Fibroblast of pulmonary artery (primary cell): Measurements from ENCODE around the gene FOXF2.

Experiments
- DNase-seq: peaks from one replicate; pipeline ENCODE4 v3.0.0-alpha.2; 2010; ENCODE audit warnings: low read depth
- H3K4me3 ChIP-seq: replicated peaks from 2 replicates; pipeline ENCODE4 v1.5.1; 2011; ENCODE audit warnings: low read depth, mild to moderate bottlenecking, control low read depth, low read length, moderate library complexity
- TF ChIP-seq, protein P1 (sequence below): IDR thresholded peaks from 2 replicates; pipeline ENCODE4 v1.5.1; 2011; ENCODE audit warnings: mild to moderate bottlenecking, control low read depth, low read length, inconsistent platforms; ENCODE audit errors: missing control alignments

FOXF2 gene

GRCh38 chr6:1389369-1390132, at the start of gene FOXF2:
TSS of gene FOXF2 (plus strand) at chr6:1389576. CDS start at chr6:1389948, 372 bp downstream.
- TF ChIP-seq, protein P1, sequence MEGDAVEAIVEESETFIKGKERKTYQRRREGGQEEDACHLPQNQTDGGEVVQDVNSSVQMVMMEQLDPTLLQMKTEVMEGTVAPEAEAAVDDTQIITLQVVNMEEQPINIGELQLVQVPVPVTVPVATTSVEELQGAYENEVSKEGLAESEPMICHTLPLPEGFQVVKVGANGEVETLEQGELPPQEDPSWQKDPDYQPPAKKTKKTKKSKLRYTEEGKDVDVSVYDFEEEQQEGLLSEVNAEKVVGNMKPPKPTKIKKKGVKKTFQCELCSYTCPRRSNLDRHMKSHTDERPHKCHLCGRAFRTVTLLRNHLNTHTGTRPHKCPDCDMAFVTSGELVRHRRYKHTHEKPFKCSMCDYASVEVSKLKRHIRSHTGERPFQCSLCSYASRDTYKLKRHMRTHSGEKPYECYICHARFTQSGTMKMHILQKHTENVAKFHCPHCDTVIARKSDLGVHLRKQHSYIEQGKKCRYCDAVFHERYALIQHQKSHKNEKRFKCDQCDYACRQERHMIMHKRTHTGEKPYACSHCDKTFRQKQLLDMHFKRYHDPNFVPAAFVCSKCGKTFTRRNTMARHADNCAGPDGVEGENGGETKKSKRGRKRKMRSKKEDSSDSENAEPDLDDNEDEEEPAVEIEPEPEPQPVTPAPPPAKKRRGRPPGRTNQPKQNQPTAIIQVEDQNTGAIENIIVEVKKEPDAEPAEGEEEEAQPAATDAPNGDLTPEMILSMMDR, result no peak
- DNase-seq, result no peak
- H3K4me3 ChIP-seq, result peak within 1 kb of the TSS; percentile 19

GRCh38 chr6:1346101-1346500, 43.3 kb upstream of the FOXF2 start:
- no peak overlapping the region for H3K4me3 ChIP-seq
- no peak for DNase-seq
- TF ChIP-seq, protein P1, result no peak

DNA sequence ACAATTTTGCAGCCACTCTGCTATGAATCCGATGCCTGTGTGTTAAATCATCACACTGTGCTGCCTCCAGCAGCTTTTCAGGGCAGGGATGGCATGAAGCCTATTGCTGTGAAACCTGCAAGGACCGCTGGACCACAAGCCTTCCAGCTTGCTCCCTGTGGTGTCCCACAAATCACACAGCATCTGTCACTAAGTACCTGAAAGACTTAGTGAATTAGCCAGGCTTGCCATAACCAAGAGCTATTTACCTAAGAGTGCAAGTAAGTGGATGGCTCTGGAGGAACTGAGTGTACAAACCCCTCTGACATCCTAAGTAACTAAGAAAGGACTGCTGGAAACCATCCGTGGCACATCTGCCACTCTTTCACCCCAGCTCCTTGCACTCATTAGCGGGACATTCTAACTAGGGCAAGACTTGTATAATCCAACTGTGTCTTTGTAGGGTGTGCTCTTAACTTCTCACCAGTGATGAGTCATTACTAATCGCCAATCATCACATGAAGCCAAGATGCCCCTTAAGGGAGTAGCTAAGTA, 42.8 kb upstream of the FOXF2 start:
- TF ChIP-seq, protein P1, result no peak
- DNase-seq, result no peak
- no peak overlapping the region for H3K4me3 ChIP-seq

GRCh38 chr6:1347161-1347560, 42.2 kb upstream of the FOXF2 start:
- no peak overlapping the region for H3K4me3 ChIP-seq
- TF ChIP-seq, protein P1, result no peak
- DNase-seq, result no peak

GRCh38 chr6:1348675-1349074, 40.7 kb upstream of the FOXF2 start:
- no peak overlapping the region for H3K4me3 ChIP-seq
- TF ChIP-seq, protein P1, result no peak
- peak; percentile 86 for DNase-seq

GRCh38 chr6:1349655-1350054, 39.7 kb upstream of the FOXF2 start:
- H3K4me3 ChIP-seq, result no peak overlapping the region
- no peak for DNase-seq
- TF ChIP-seq, protein P1, result no peak
